Subcutaneous abdominal adipose tissue (tissue), 5 donors: ENCODE measurements around the gene SORCS2.

Experiments used
- H3K27ac ChIP-seq: one replicate; pipeline ENCODE4 v1.7.0; 2013; ENCODE audit warnings: low read depth, mild to moderate bottlenecking, inconsistent platforms, low read length, moderate library complexity
- H3K27me3 ChIP-seq, 5 donors: one replicate each; pipeline ENCODE4 v1.7.0; 2013; ENCODE audit warnings: low read length in 5 of 5, inconsistent platforms in 1 of 5; ENCODE audit not compliant: control insufficient read depth in 5 of 5, insufficient read depth in 4 of 5
- H3K36me3 ChIP-seq, 5 donors: one replicate each; pipeline ENCODE4 v1.7.0; 2013; ENCODE audit warnings: low read length in 5 of 5; ENCODE audit not compliant: control insufficient read depth in 5 of 5, insufficient read depth in 5 of 5
- H3K4me1 ChIP-seq, 5 donors: one replicate each; pipeline ENCODE4 v1.7.0; 2013; ENCODE audit warnings: low read length in 5 of 5, mild to moderate bottlenecking in 3 of 5, moderate library complexity in 1 of 5; ENCODE audit not compliant: control insufficient read depth in 5 of 5, insufficient read depth in 5 of 5
- H3K4me3 ChIP-seq, 5 donors: one replicate each; pipeline ENCODE4 v1.7.0; 2013; ENCODE audit warnings: low read length in 5 of 5, low read depth in 1 of 5
- H3K9ac ChIP-seq, 5 donors: one replicate each; pipeline ENCODE4 v1.7.0; 2013; ENCODE audit warnings: low read length in 5 of 5, mild to moderate bottlenecking in 4 of 5, moderate library complexity in 3 of 5
- H3K9me3 ChIP-seq, 5 donors: one replicate each; pipeline ENCODE4 v1.7.0; 2013; ENCODE audit warnings: low read length in 5 of 5; ENCODE audit not compliant: control insufficient read depth in 5 of 5
- donor health status: healthy.
- donor health status: healthy.
- donor health status: healthy.
- donor health status: healthy.
- donor health status: healthy.

Gene SORCS2

DNA sequence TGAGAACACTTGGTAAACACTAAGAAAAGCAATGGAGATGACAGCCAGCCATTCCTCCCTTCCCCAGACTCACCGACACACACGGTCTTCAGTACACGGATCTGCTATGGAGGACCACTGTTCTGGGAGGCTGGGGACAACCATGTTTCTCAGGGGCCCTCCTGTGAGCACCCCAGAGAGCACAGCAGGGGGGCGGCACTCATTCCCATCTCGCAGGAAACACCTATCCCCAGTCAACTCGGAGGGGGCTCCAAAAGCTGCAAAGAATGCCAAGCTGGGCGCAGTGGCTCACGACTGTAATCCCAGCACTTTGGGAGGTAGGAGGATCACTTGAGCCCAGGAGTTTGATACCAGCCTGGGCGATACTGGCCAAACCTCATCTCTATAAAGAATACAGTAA is 575.2 kb downstream of the SORCS2 start:
- H3K4me1 ChIP-seq, result peaks cover 0 to 14% (median 9%) of the 10 kb centered on the region in 5 donors
- peaks cover 3 to 86% (median 74%) of the 10 kb centered on the region in 5 donors for H3K36me3 ChIP-seq
- H3K27me3 ChIP-seq, result no peaks in the 10 kb centered on the region
- no peak overlapping the region for H3K27ac ChIP-seq
- H3K4me3 ChIP-seq, result no peak overlapping the region
- no peaks in the 10 kb centered on the region for H3K9me3 ChIP-seq
- H3K9ac ChIP-seq, result no peak overlapping the region

DNA sequence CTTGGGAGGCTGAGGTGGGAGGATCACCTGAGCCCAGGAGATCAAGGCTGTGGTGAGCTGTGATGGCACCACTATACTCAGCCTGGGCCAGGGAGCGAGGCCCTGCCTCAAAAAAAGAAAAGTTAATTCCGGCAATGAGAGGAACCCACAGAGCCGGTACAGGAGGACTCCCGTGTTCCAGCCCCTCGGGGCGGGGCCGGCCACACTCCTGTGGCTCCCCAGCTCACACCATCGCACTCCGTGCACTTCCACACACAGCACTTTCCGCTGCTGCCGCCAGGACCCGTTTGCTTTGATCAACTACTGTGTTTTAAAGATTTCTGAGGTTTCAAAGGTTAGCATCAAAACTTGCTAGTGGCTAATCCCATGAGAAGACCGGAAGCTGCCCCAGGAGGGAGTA is 575.6 kb downstream of the SORCS2 start:
- H3K9me3 ChIP-seq, result no peaks in the 10 kb centered on the region
- H3K27ac ChIP-seq, result no peak overlapping the region
- H3K9ac ChIP-seq, result no peak overlapping the region
- H3K4me3 ChIP-seq, result no peak overlapping the region
- H3K27me3 ChIP-seq, result no peaks in the 10 kb centered on the region
- peaks cover 0 to 15% (median 9%) of the 10 kb centered on the region in 5 donors for H3K4me1 ChIP-seq
- H3K36me3 ChIP-seq, result peaks cover 3 to 86% (median 74%) of the 10 kb centered on the region in 5 donors

DNA sequence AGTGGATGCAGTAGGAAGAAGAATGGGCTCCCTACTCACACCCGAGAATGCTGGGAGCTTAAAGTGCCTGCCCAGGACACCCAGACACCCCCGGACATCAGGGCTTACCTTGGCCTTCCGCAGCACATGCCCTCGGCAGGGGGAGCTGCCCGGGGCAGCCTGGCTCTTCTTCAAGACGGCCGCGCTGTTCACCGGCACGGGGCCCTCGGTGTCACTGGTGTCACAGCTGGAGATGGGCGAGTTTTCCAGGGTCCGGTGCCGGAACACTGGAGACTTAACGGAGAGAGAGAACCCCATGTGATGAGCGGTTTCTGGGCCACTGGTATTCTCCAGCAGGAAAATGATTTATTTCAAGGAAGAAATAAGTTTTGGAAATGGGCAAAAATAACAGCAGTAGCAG is 576.4 kb downstream of the SORCS2 start:
- Histone ChIP-seq H3K36me3 (peaks cover 3 to 86% (median 74%) of the 10 kb centered on the region in 5 donors), H3K4me1 (peaks cover 0 to 15% (median 9%) of the 10 kb centered on the region in 5 donors), H3K27me3 (no peaks in the 10 kb centered on the region), H3K27ac (no peak overlapping the region), H3K9ac (no peak overlapping the region), H3K4me3 (no peak overlapping the region), H3K9me3 (no peaks in the 10 kb centered on the region)

DNA sequence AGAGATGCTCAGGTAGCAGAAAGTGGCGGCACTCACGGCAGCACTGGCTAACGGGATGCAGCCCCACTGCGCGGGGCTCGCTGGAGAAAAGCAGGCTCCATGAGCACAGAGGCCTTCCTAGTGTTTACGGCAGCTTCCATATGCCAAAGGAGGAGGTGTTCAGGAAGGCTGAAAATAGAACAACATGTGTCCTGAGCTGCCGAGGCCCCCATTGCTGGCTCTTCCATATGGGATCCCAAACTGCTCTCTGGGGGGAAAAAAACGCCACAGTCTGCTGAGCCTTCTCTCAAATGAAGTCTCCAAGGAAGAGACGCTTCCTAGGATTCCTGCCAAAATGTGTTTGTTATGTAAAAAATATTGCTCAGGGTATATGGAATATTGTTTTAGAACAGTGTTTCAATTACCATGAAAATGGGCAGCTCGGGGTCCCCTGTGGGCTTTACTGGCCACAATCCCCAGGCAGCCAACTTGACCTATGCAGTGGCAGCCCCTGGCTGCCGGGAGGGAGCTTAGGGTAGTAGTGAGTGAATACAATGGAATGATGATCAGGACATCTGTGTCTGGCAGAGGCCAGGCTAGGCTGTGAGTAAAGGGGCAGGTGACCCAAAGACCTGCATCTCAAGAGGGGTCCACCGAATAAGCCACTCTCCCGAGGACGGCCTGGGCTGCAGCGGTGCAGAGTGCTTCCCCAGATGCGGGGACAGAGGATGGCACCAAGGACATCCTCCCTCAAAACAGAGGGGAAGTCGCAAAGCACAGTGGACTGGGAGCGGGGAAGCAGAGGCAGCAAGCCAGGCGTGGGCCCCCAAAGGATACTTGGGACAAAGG is 577.3 kb downstream of the SORCS2 start:
- peaks cover 3 to 89% (median 78%) of the 10 kb centered on the region in 5 donors for H3K36me3 ChIP-seq
- H3K4me3 ChIP-seq, result no peak overlapping the region
- H3K27ac ChIP-seq, result no peak overlapping the region
- H3K4me1 ChIP-seq, result peaks cover 0 to 15% (median 9%) of the 10 kb centered on the region in 5 donors
- H3K27me3 ChIP-seq, result no peaks in the 10 kb centered on the region
- H3K9ac ChIP-seq, result no peak overlapping the region
- no peaks in the 10 kb centered on the region for H3K9me3 ChIP-seq

DNA sequence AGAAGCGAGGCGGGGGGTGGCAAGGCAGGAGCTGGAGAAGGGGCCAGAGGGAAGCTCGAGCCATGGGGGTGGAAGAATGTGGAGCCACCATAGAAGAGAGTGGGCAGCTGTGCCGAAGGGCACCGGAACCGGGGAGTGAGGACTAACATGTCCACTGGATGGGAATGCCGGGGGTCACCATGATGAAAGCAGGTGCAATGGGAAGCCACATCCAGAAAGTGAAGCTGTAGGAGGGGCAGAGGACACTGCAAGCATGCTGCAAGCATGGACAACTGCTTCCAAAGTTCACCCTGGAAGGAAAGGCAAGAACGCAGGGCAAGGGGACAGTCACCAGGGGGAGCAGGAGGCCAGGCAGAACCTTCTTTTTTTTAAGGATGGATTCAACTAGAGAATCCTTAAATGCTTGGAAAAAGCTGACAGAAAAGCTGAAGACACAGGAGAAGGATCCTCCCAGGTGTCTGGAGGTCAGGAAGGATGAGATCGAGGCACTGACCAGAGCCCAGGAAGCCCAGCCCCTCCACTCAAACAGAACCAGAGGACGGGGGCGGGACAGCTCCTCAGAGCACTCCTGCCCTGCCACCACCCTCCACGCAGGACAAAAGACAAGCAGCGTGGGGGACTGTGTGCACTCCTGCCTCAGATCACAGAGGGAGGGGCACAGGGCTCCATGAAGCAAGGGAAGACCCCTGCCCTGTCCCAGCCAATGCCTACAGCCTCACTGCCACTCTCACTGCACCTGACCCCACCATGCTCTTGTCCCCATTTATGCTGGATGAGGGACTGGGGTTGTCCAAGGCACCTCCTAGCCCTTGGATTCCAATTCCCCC is 578.1 kb downstream of the SORCS2 start:
- Histone ChIP-seq H3K27me3 (no peaks in the 10 kb centered on the region), H3K4me1 (peaks cover 0 to 15% (median 9%) of the 10 kb centered on the region in 5 donors)

DNA sequence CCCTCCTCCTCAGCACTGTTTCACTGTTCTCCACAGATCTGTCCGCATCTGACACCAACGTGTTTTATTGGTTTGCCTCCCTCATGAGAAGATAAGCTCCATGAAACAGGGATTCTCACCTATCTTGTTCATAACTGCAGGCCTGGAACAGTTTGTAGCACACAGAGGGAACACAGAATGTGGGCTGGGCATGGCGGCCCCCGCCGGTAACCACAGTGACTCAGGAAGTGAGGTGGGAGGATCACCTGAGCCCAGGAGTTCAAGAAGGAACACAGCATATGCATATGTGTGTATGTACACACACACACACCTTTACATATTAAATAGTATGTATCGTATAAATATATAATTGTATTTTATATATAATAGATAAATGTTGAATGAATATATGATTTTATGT is 578.7 kb downstream of the SORCS2 start:
- Histone ChIP-seq H3K9me3 (no peaks in the 10 kb centered on the region), H3K4me1 (peaks cover 0 to 15% (median 9%) of the 10 kb centered on the region in 5 donors), H3K9ac (no peak overlapping the region), H3K4me3 (no peak overlapping the region), H3K36me3 (peaks cover 3 to 79% (median 72%) of the 10 kb centered on the region in 5 donors), H3K27me3 (no peaks in the 10 kb centered on the region), H3K27ac (no peak overlapping the region)

More for the DNA sequence above, 578.1 kb downstream of the SORCS2 start:
- no peaks in the 10 kb centered on the region for H3K9me3 ChIP-seq
- no peak overlapping the region for H3K27ac ChIP-seq
- no peak overlapping the region for H3K9ac ChIP-seq
- no peak overlapping the region for H3K4me3 ChIP-seq
- peaks cover 3 to 84% (median 75%) of the 10 kb centered on the region in 5 donors for H3K36me3 ChIP-seq

DNA sequence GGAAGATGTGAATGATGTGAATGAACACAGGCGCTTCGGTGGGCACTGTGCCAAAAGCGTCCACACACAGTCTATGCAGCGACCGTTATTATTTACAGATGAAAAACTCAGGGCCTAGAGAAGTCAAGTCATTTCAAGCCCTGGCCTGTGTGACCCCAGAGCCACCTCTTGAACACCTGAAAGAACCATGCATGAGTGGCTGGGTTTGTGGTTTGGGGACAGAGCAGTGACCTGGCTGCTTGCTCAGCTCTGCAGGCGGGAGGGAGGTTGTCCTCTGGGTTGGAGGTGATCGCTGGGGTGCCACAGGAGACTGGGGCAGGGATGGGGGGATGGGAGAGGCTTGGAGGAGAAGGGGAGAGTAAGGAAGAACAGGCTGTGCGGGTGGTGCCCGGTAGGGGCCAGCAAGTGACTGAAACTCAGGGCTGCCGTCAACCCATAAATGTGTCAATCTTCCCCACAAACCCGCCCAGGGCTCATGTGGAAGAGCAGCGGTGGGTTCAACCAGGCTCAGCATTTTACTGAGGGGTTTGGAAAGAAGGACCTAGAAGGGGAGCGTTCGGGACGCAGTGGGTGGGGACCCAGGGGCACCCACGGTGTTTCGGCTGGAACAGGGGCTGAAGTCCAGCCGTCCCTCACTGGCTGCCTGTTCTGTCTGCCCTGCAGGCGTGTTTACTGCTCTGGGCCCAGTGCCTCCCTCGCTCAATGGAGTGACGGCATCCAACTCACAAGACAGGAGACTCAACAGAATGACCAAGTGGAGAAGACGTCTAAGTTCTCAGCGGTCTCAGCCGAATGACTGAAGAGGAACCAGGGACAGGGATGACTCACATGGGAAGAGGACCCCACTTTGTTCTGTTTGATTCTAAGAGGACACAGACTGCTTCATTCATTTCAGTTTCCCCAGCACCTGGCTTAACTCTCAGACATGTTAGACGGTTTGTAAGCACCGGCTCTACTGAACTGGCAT is 579.5 kb downstream of the SORCS2 start:
- no peaks in the 10 kb centered on the region for H3K9me3 ChIP-seq
- H3K27ac ChIP-seq, result no peak overlapping the region
- H3K9ac ChIP-seq, result no peak overlapping the region
- H3K36me3 ChIP-seq, result peaks cover 3 to 76% (median 73%) of the 10 kb centered on the region in 5 donors
- peaks cover 0 to 15% (median 5%) of the 10 kb centered on the region in 5 donors for H3K4me1 ChIP-seq
- H3K4me3 ChIP-seq, result no peak overlapping the region
- no peaks in the 10 kb centered on the region for H3K27me3 ChIP-seq

DNA sequence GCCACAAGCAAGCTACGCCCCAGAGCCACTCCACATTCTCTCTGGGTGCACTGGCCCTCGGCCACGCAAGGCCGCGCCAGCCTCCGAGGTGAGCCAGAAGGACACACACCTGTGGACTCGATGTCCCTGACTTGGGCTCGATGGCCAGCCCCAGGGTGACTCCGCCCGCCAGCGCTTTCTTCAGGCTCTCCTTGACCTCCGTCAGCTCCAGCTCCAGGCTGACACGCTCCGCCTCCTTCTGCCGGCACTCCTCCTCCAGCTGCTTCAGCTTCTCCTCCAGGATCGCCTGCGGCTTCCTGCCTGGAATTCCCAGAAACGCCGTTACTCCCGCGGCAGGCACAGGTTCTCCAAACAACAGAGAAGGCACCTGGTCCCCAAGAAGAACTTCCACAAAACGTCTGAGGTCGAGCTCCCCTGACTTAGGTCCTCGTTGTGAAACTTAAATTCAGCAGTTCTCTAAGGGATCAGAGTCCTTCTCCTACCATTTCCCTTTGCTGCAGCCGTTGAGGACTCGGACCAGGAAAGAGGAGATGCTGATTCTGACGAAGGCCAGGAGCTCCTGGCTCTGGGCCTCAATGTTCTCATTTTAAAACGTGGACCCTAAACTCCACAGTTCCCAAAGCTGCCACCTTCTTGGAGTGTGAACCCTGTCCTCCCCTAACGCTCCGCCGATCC is 580.5 kb downstream of the SORCS2 start:
- no peaks in the 10 kb centered on the region for H3K27me3 ChIP-seq
- H3K4me3 ChIP-seq, result no peak overlapping the region
- no peak overlapping the region for H3K27ac ChIP-seq
- peaks cover 3 to 77% (median 73%) of the 10 kb centered on the region in 5 donors for H3K36me3 ChIP-seq
- H3K9ac ChIP-seq, result no peak overlapping the region
- H3K4me1 ChIP-seq, result peaks cover 0 to 15% (median 4%) of the 10 kb centered on the region in 5 donors
- H3K9me3 ChIP-seq, result no peaks in the 10 kb centered on the region
